Activated naive CD4-positive, alpha-beta T cell treated with anti-CD3 and anti-CD28 coated beads, Interleukin-2, amount 50 U/mL, for 72 hours (primary cell): ENCODE data around the gene GDI1. TPM values are rescaled to one million over a fixed set of nuclear protein-coding genes. Genes with fewer than 3 reads are reported as not detected.
A peak's percentile ranks its signal among the peaks of the same experiment; 100 is the strongest.

Source experiments
- ATAC-seq, 2 donors: fragments of 150-1000 bp; cut with Tn5 transposase; 2 replicates each; pipeline ENCODE4 v1.10.0; 2021; ENCODE audit warnings: mild to moderate bottlenecking in 2 of 2, moderate library complexity in 2 of 2
- DNase-seq, 2 donors: peaks; one replicate each; pipeline ENCODE4 v3.0.0; 2021 to 2022; ENCODE audit warnings: low spot score in 2 of 2
- H3K27ac Mint-ChIP-seq, 2 donors: one replicate each; pipeline ENCODE4 v1.8.0; 2022; ENCODE audit warnings: mild to moderate bottlenecking in 2 of 2, mixed read lengths in 2 of 2
- H3K36me3 Mint-ChIP-seq, 2 donors: one replicate each; pipeline ENCODE4 v1.8.0; 2022; ENCODE audit warnings: mixed read lengths in 2 of 2
- H3K9me3 Mint-ChIP-seq, 2 donors: one replicate each; pipeline ENCODE4 v1.8.0; 2022; ENCODE audit warnings: mixed read lengths in 2 of 2
- total RNA-seq, 2 donors: library from RNA; stranded (reverse); gene quantifications; one replicate each; pipeline ENCODE4 v1.2.3, GENCODE V29; 2022

The GDI1 gene
- total RNA-seq, 2 donors from 2014 or later, result 96.4 to 213 TPM

- Mint-ChIP-seq H3K27ac (peak within 1 kb of the TSS; percentile 68 to 80), H3K36me3 (peaks cover 0 to 6% of the 10 kb centered on the region in 2 donors), H3K9me3 (no peaks in the 10 kb centered on the region)
- DNase-seq, result peak; percentile 70
- ATAC-seq, result peak; percentile 93 to 96
These were observed 7.2 kb downstream of the GDI1 start, which contains the start of gene FAM50A for GRCh38 chrX:154443992-154444754. FAM50A (plus strand) TSS chrX:154444141; CDS start chrX:154444236, 95 bp downstream.

- no peak for DNase-seq
- Mint-ChIP-seq H3K36me3 (peaks cover 0 to 6% of the 10 kb centered on the region in 2 donors), H3K27ac (no peak overlapping the region), H3K9me3 (no peaks in the 10 kb centered on the region)
- ATAC-seq, result peak in 1 of 2 donors; percentile 2
These were observed 7.8 kb downstream of the GDI1 start for GRCh38 chrX:154444755-154445246.

GRCh38 chrX:154445776-154446175 lies 8.8 kb downstream of the GDI1 start:
- DNase-seq, result no peak
- no peaks in the 10 kb centered on the region for H3K9me3 Mint-ChIP-seq
- ATAC-seq, result no peak
- peaks cover 0 to 6% of the 10 kb centered on the region in 2 donors for H3K36me3 Mint-ChIP-seq
- H3K27ac Mint-ChIP-seq, result peak overlapping the region in 1 of 2 donors; percentile 78

DNA sequence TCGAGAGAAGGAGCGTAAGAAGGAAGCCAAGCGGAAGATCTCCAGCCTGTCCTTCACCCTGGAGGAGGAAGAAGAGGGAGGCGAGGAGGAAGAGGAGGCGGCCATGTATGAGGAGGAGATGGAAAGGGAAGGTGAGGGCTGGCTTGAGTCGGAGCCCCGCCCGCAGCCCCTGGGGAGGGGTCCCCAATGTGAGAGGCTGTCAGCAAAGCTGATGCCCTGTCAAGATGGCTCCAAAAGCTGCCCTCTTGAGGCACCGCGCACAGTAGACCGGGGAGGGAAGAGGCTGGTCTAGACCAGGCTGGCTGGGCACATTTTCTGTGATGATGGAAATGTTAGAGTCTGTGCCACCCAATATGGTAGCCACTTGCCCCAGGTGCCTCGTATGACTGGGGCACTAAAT lies 9.5 kb downstream of the GDI1 start:
- DNase-seq (no peak), ATAC-seq (no peak)
- H3K9me3 Mint-ChIP-seq, result no peaks in the 10 kb centered on the region
- H3K36me3 Mint-ChIP-seq, result peaks cover 0 to 6% of the 10 kb centered on the region in 2 donors
- peak overlapping the region; percentile 72 to 78 for H3K27ac Mint-ChIP-seq

DNA sequence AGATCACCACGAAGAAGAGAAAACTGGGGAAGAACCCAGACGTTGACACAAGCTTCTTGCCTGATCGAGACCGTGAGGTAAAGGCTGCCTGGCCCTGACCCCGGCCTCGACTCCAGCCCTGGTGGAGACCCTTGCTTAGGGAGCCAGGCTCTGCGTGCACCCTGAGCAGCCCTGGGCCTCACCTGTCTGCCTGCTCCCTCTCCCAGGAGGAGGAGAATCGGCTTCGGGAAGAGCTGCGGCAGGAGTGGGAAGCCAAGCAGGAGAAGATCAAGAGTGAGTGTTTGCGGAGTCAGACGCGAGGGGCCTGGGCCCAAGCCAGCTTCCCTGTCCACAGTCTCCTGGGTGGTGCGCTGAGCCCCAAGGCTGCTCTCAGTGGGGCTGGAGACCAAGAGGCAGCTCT lies 11.5 kb downstream of the GDI1 start:
- DNase-seq (no peak), ATAC-seq (no peak)
- Mint-ChIP-seq H3K27ac (no peak overlapping the region), H3K36me3 (peaks cover 0 to 6% of the 10 kb centered on the region in 2 donors), H3K9me3 (no peaks in the 10 kb centered on the region)

GRCh38 chrX:154449618-154450017 lies 12.7 kb downstream of the GDI1 start:
- no peak for DNase-seq
- Mint-ChIP-seq H3K27ac (no peak overlapping the region), H3K9me3 (no peaks in the 10 kb centered on the region), H3K36me3 (peaks cover 0 to 6% of the 10 kb centered on the region in 2 donors)
- no peak for ATAC-seq

- ATAC-seq, result no peak
- Mint-ChIP-seq H3K27ac (no peak overlapping the region), H3K9me3 (no peaks in the 10 kb centered on the region), H3K36me3 (peaks cover 0 to 6% of the 10 kb centered on the region in 2 donors)
- DNase-seq, result no peak
These were observed 13.4 kb downstream of the GDI1 start for GRCh38 chrX:154450312-154450711.

- H3K27ac Mint-ChIP-seq, result no peak overlapping the region
- DNase-seq, result no peak
- peaks cover 5 to 7% of the 10 kb centered on the region in 2 donors for H3K36me3 Mint-ChIP-seq
These were observed 15.9 kb downstream of the GDI1 start for GRCh38 chrX:154452823-154453222.

DNA sequence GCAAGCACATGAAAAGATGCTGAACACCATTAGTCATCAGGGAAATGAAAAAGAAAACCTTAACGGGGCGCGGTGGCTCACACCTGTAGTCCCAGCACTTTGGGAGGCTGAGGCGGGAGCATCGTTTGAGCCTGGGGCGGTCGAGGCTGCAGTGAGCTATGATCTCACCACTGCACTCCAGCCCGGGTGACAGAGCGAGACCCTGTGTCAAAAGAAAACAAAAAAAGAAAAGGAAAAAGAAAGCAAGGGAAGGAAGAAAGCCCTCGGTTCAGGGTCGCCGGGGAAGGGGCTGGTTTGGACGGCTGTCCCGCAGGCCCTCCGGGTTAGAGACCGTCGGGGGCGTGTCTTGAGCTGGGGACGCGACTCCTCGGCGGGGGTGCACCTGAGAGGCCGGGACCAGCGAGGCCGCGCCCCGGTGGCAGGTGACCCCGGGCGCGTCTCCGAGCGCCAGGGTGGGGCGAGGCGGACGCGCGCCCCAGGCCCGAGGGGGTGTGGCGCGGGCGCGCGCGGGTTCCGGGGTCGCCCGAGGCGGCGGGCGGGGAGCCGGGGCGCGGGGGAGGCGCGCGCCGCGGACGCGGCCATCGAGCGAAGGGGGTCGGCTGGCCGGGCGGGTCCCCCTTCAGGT lies 20.6 kb downstream of the GDI1 start:
- Mint-ChIP-seq H3K36me3 (peaks cover 5 to 7% of the 10 kb centered on the region in 2 donors), H3K27ac (peak overlapping the region; percentile 85 to 97), H3K9me3 (no peaks in the 10 kb centered on the region)
- DNase-seq (peak in 1 of 2 donors; percentile 50), ATAC-seq (peak; percentile 69 to 78)

More at GRCh38 chrX:154452823-154453222, 15.9 kb downstream of the GDI1 start:
- no peak for ATAC-seq
- no peaks in the 10 kb centered on the region for H3K9me3 Mint-ChIP-seq

DNA sequence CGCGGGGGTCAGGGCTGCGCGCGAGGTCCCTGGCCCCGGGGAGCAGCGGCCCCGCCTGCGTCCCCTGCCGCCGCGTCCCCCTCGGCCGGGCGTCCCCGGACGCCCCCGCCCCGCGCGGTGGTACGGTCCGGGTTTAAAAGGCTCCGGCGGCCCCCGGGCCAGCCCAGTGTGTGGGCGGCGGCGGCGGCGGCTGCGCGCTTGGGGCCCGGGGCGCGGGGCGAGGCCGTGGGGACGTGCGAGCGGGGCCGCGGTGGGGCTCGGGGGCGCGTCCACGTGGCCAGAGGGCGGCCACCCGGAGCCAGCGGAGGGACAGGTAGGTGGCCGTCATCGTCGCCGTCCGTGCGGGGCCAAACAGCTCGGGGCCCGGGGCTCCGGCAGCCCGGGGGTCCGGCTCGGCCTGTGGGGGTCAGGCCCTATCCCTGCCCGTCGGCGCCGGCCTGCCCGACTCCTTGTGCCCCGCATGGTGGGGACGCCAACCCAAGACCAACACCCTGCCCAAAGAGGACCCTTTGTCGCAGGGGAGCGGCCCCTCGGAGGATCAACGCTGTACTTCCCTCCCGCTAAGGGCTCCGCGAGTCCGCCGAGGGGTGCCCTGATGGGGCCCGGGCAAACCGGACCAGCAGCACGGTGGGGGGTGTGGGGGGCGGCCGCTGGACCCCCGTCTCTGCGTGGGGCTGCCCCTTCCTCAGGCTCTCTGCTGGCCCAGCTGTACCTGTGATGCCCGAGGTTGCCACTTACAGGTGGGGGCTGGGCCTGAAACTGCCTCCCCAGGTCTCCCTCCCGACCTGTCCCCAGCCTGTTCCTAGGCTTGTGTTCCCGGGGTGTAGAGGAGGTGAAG lies 21.4 kb downstream of the GDI1 start, which contains the start of gene PLXNA3:
PLXNA3 (plus strand) TSS at position 166 of the 838 bp plus-strand sequence. CDS start 1,903 bp downstream, outside the sequence.
- DNase-seq (peak in 1 of 2 donors; percentile 67), ATAC-seq (peak; percentile 70 to 78)
- no peaks in the 10 kb centered on the region for H3K9me3 Mint-ChIP-seq
- peak within 1 kb of the TSS; percentile 85 to 97 for H3K27ac Mint-ChIP-seq
- H3K36me3 Mint-ChIP-seq, result peaks cover 5 to 7% of the 10 kb centered on the region in 2 donors

DNA sequence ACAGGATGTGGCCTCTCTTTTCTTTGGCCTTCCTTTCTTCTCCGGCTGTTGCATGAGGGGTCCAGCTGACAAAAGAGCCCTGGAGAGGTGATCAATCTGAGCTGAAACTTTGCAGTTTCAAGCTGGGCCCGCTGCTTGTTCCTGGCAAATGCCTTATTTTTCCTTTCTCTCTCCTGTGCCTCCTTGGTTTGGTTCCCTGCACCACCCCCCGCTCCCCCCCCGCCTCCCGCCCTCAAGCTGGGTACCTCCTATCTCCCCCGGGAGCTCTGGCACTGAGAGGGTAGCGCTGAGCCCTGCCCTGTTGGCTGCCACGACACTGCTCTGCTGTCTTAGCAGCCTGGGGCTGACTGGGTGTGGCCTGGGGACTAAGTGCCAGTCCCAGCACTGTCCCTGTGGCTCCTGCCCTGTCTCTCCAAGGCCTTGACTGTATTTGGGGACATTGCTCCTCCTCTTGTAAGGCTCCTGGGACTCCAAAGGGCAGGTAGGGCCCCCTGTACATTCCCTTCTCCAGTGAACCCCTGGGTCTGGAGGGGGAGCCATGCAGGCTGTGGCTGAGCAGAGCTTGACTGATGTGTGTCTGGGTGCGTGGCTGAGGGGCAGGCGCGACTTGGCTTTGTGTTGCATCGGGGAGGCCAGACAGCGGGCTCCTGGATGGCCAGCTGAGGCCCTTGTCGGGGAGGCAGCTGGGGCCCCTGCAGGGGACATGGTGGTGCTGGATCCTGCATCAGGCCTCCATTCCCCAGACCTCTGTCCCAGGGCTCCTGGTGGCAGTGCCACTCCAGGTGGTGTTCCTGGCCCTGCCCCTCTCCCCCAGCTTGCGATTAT lies 22.2 kb downstream of the GDI1 start:
- H3K36me3 Mint-ChIP-seq, result peaks cover 5 to 7% of the 10 kb centered on the region in 2 donors
- DNase-seq, result no peak
- ATAC-seq, result peak; percentile 39 to 48
- peak overlapping the region in 1 of 2 donors; percentile 86 for H3K27ac Mint-ChIP-seq
- no peaks in the 10 kb centered on the region for H3K9me3 Mint-ChIP-seq

DNA sequence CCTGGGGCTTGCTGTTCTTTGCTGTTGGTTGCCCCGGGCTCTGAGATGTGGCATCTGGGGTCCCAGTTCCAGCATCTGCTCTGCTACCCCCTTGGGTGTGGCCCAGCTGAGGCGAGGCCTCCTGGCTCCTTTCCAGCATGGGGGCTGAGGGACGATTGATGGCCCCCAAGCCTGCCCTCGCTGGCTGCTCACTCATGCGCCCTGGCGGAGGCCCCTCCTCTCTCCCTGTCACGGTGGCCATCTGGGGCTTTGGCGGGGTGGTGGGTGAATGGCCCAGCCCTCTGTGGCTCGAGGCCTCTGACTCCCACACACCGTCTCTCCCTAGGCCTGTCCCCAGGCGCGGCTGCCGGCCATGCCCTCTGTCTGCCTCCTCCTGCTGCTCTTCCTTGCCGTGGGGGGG lies 22.9 kb downstream of the GDI1 start:
- ATAC-seq, result no peak

DNA sequence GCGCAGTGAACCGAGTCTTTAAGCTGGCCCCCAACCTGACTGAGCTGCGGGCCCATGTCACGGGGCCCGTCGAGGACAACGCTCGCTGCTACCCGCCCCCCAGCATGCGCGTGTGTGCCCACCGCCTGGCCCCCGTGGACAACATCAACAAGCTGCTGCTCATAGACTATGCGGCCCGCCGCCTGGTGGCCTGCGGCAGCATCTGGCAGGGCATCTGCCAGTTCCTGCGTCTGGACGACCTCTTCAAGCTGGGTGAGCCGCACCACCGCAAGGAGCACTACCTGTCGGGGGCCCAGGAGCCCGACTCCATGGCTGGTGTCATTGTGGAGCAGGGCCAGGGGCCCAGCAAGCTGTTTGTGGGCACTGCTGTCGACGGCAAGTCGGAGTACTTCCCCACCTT lies 23.4 kb downstream of the GDI1 start:
- H3K27ac Mint-ChIP-seq, result no peak overlapping the region
- DNase-seq (no peak), ATAC-seq (no peak)
- H3K36me3 Mint-ChIP-seq, result peaks cover 5 to 7% of the 10 kb centered on the region in 2 donors
- no peaks in the 10 kb centered on the region for H3K9me3 Mint-ChIP-seq

More for the DNA sequence above, 22.9 kb downstream of the GDI1 start:
- H3K9me3 Mint-ChIP-seq, result no peaks in the 10 kb centered on the region
- peaks cover 5 to 7% of the 10 kb centered on the region in 2 donors for H3K36me3 Mint-ChIP-seq
- H3K27ac Mint-ChIP-seq, result no peak overlapping the region
- no peak for DNase-seq

DNA sequence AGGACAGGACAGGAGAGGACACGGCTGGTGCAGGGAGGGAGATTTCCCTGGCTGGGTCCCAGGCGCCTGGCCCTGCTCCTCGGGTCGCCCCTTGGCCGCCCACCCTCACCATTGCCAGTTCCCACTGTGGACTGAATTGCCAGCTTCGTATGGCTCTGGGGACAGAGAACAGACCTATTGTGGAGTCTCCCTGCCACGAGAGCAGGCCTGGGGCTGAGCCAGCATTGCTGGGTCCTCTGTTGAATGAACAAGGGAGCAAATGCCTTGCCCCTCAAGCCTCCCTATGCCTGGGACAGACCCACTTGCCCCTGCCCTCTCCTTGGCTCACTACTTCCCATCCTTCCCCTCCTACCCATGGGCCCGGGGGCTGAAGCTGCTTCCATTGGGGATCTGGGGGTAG lies 25.4 kb downstream of the GDI1 start:
- H3K9me3 Mint-ChIP-seq, result no peaks in the 10 kb centered on the region
- H3K36me3 Mint-ChIP-seq, result peaks cover 2 to 3% of the 10 kb centered on the region in 2 donors
- ATAC-seq (no peak), DNase-seq (no peak)
- no peak overlapping the region for H3K27ac Mint-ChIP-seq

DNA sequence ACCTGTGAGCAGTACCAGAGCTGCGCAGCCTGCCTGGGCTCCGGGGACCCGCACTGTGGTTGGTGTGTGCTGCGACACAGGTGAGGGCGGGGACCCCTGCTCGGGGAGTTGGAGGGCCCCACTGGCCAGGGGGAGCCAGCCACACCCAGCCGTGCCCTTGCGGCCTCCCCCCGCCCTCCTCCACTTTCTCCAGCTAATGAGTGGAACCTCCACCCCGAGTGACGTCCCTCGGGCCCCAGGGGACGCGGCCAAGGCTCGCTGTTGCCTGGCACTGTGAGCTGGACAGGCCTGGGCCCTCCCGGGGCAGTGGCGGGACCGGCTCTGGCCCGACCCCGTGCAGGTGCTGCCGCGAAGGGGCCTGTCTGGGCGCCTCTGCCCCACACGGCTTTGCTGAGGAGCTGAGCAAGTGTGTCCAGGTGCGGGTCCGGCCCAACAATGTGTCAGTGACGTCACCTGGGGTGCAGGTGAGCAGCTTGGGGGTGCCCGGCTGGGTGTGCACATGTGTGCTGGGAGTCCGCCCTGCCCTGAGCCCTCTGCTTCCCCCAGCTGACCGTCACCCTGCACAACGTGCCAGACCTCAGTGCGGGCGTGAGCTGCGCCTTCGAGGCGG lies 26.8 kb downstream of the GDI1 start:
- DNase-seq, result no peak
- Mint-ChIP-seq H3K36me3 (no peaks in the 10 kb centered on the region), H3K9me3 (no peaks in the 10 kb centered on the region), H3K27ac (no peak overlapping the region)
- ATAC-seq, result no peak
